AG10803 (cell line): ENCODE results near the gene MANSC4.
A peak's percentile ranks its signal among the peaks of the same experiment; 100 is the strongest.

Experiments
- DNase-seq: peaks from one replicate; pipeline ENCODE4 v3.0.0; 2010; ENCODE audit warnings: low read depth
- H3K4me3 ChIP-seq: 2 replicates; pipeline ENCODE4 v1.5.1; 2011; ENCODE audit warnings: mild to moderate bottlenecking, low read length, control low read depth
- CTCF ChIP-seq: conservative IDR thresholded peaks from 2 replicates; pipeline ENCODE4 v1.5.1; 2011; ENCODE audit warnings: mild to moderate bottlenecking, low read length, control low read depth, inconsistent platforms

The MANSC4 gene

GRCh38 chr12:27732281-27732680 is 47.8 kb downstream of the MANSC4 start:
- no peak for DNase-seq
- peak; percentile 38 for TF ChIP-seq CTCF
- no peak overlapping the region for H3K4me3 ChIP-seq

- no peak for DNase-seq
- no peak for TF ChIP-seq CTCF
- H3K4me3 ChIP-seq, result no peak overlapping the region
Measured at GRCh38 chr12:27730097-27730588, 49.9 kb downstream of the MANSC4 start.

- no peak for TF ChIP-seq CTCF
- DNase-seq, result no peak
- no peak overlapping the region for H3K4me3 ChIP-seq
Measured at GRCh38 chr12:27723212-27723611, 56.8 kb downstream of the MANSC4 start.
